Endodermal cell (in vitro differentiated cells): ENCODE data around the gene NAA10. TPM values are rescaled to one million over a fixed set of nuclear protein-coding genes. Genes with fewer than 3 reads are reported as not detected.
A peak's percentile ranks its signal among the peaks of the same experiment; 100 is the strongest.

Experiments
- DNase-seq: peaks from one replicate; pipeline ENCODE4 v3.0.0-alpha.2; 2017
- H3K27ac ChIP-seq: 2 replicates; pipeline ENCODE4 v1.5.1; 2013; ENCODE audit warnings: mild to moderate bottlenecking, low read depth, low read length, moderate library complexity
- H3K27me3 ChIP-seq: 2 replicates; pipeline ENCODE4 v1.6.1; 2013; ENCODE audit warnings: mild to moderate bottlenecking, low read length, moderate library complexity; ENCODE audit not compliant: insufficient read depth, control insufficient read depth, poor library complexity, severe bottlenecking
- H3K36me3 ChIP-seq: 2 replicates; pipeline ENCODE4 v1.7.0; 2013; ENCODE audit warnings: mild to moderate bottlenecking, low read length, moderate library complexity; ENCODE audit not compliant: control insufficient read depth, insufficient read depth
- H3K4me1 ChIP-seq: one replicate; pipeline ENCODE4 v1.7.0; 2013; ENCODE audit warnings: low read length; ENCODE audit not compliant: control insufficient read depth, insufficient read depth
- H3K4me3 ChIP-seq: 2 replicates; pipeline ENCODE4 v1.5.1; 2013; ENCODE audit warnings: mild to moderate bottlenecking, low read length, moderate library complexity
- H3K9ac ChIP-seq: 2 replicates; pipeline ENCODE4 v1.6.1; 2013; ENCODE audit warnings: mild to moderate bottlenecking, low read length, moderate library complexity; ENCODE audit not compliant: poor library complexity, severe bottlenecking; ENCODE audit errors: extremely low read depth
- H3K9me3 ChIP-seq: 2 replicates; pipeline ENCODE4 v1.6.1; 2013; ENCODE audit warnings: mild to moderate bottlenecking, low read length, moderate library complexity; ENCODE audit not compliant: control insufficient read depth
- H3K27ac Mint-ChIP-seq: 2 replicates; pipeline ENCODE4 v1.8.0; 2020; ENCODE audit warnings: mixed read lengths
- H3K27me3 Mint-ChIP-seq: 2 replicates; pipeline ENCODE4 v1.8.0; 2021; ENCODE audit warnings: mild to moderate bottlenecking, mixed read lengths; ENCODE audit not compliant: insufficient read depth
- H3K36me3 Mint-ChIP-seq: 2 replicates; pipeline ENCODE4 v1.8.0; 2020; ENCODE audit warnings: low read depth, mixed read lengths
- H3K4me1 Mint-ChIP-seq: 2 replicates; pipeline ENCODE4 v1.8.0; 2020; ENCODE audit warnings: mixed read lengths
- H3K4me3 Mint-ChIP-seq: 2 replicates; pipeline ENCODE4 v1.8.0; 2020; ENCODE audit warnings: mild to moderate bottlenecking, moderate library complexity, mixed read lengths
- H3K9me3 Mint-ChIP-seq: 2 replicates; pipeline ENCODE4 v1.8.0; 2020; ENCODE audit warnings: mild to moderate bottlenecking, mixed read lengths
- WGBS, 2 experiments: methylation state at CpG; one replicate each; pipeline versions ENCODE4 v1.1.5 to v1.1.7; 2013; ENCODE audit warnings: missing lambda C conversion rate in 2 of 2, mixed read lengths in 1 of 2; ENCODE audit not compliant: insufficient coverage in 1 of 2, insufficient read length in 1 of 2; 5-methylcytosine and 5-hydroxymethylcytosine counted together
- total RNA-seq, 2 donors: library from RNA; stranded (reverse); fragmentation: NEBNext Ultra II Directional in 1 of 2; extraction: Animal tissue kit (Norgen Biotek cat#: 25700) in 1 of 2; gene quantifications; 2 replicates in 1 of 2; 3 replicates in 1 of 2; pipeline ENCODE4 v1.2.1, GENCODE V29; 2021
- TF ChIP-seq, protein P1 (sequence below): fragments of 200-600 bp; sonication (generic); conservative IDR thresholded peaks from 2 replicates; pipeline ENCODE4 v1.5.0; 2021; ENCODE audit warnings: antibody characterized with exemption, mild to moderate bottlenecking

The NAA10 gene
- total RNA-seq, 2 donors from 2014 or later: 91.6 to 99.3 TPM

DNA sequence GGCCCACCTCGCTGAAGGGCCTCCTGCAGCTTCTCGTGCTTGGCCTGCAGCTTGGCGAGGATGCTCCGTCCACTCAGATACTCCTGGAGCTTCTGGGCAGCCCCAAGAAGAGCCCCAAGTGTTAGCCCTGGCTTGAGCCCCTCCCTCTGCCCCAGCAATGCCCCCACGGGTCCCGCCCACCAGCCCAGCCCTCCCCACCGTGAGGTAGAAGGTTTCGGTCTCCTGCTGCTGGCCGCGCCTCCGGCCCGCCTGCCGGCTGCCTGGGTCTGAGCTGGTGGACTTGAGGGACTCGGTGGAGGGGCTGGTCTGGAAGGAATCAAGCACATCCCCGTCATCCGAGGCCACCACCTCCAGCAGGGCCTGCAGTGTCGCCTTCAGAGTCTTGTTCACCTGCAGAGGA, 21.6 kb downstream of the NAA10 start:
- no peaks in the 10 kb centered on the region for H3K9me3 ChIP-seq
- Mint-ChIP-seq H3K4me3 (no peak overlapping the region), H3K36me3 (peaks cover 26% of the 10 kb centered on the region), H3K27me3 (no peaks in the 10 kb centered on the region), H3K9me3 (peaks cover 58% of the 10 kb centered on the region), H3K4me1 (no peaks in the 10 kb centered on the region), H3K27ac (no peak overlapping the region)
- no peaks in the 10 kb centered on the region for H3K27me3 ChIP-seq
- H3K4me3 ChIP-seq: no peak overlapping the region
- no peak overlapping the region for H3K9ac ChIP-seq
- H3K36me3 ChIP-seq: no peaks in the 10 kb centered on the region
- WGBS, 2 experiments: 87 to 96% methylated on average over 4 to 16 of the region's 17 CpGs
- H3K27ac ChIP-seq: no peak overlapping the region
- TF ChIP-seq, protein P1, sequence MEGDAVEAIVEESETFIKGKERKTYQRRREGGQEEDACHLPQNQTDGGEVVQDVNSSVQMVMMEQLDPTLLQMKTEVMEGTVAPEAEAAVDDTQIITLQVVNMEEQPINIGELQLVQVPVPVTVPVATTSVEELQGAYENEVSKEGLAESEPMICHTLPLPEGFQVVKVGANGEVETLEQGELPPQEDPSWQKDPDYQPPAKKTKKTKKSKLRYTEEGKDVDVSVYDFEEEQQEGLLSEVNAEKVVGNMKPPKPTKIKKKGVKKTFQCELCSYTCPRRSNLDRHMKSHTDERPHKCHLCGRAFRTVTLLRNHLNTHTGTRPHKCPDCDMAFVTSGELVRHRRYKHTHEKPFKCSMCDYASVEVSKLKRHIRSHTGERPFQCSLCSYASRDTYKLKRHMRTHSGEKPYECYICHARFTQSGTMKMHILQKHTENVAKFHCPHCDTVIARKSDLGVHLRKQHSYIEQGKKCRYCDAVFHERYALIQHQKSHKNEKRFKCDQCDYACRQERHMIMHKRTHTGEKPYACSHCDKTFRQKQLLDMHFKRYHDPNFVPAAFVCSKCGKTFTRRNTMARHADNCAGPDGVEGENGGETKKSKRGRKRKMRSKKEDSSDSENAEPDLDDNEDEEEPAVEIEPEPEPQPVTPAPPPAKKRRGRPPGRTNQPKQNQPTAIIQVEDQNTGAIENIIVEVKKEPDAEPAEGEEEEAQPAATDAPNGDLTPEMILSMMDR: no peak
- peak; percentile 44 for DNase-seq
- no peaks in the 10 kb centered on the region for H3K4me1 ChIP-seq

DNA sequence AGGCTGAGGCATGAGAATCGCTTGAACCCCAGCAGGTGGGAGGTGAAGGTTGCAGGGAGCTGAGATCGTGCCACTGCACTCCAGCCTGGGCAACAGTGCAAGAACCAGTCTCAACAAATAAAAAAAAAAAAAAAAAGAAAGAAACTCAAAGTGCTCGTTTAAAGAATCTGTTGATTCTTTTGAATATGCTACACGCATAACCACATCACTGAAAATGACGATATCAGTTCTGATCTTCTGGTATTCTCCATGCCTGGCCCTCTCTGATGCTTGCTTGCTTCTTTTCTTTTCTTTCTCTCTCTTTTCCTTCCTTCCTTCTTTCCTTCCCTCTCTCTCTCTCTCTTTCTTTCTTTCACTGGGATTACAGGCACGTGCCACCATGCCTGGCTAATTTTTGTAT, 23.0 kb downstream of the NAA10 start:
- TF ChIP-seq, protein P1: no peak
- Mint-ChIP-seq H3K4me1 (no peaks in the 10 kb centered on the region), H3K27ac (no peak overlapping the region), H3K36me3 (peaks cover 18% of the 10 kb centered on the region), H3K4me3 (no peak overlapping the region), H3K27me3 (no peaks in the 10 kb centered on the region), H3K9me3 (peaks cover 59% of the 10 kb centered on the region)
- H3K9me3 ChIP-seq: no peaks in the 10 kb centered on the region
- H3K36me3 ChIP-seq: no peaks in the 10 kb centered on the region
- 96 to 100% methylated on average over 3 to 5 of the region's 6 CpGs for WGBS, 2 experiments
- no peak overlapping the region for H3K27ac ChIP-seq
- no peaks in the 10 kb centered on the region for H3K4me1 ChIP-seq
- H3K27me3 ChIP-seq: no peaks in the 10 kb centered on the region
- H3K9ac ChIP-seq: no peak overlapping the region
- H3K4me3 ChIP-seq: no peak overlapping the region
- DNase-seq: no peak

DNA sequence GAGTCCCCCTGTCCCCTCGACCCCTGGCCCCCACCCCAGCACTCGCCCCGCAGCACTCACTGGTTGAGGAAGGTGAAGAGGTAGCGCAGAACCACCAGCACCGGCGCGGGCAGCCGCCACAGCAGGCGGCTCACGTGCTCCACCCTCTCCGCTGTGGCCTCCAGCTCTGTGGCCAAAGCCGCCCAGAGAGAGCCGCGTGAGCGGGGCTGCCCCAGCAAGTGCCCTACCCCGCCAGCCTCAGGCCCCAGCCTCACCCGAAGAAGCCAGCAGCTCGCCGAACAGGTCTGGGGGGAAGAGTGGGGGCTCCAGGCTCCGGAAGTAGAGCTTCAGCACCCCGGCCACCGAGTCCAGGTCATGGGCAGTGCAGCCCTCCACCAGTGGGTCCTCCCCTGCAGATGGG, 24.4 kb downstream of the NAA10 start:
- H3K27ac Mint-ChIP-seq: no peak overlapping the region
- Histone ChIP-seq H3K4me1 (no peaks in the 10 kb centered on the region), H3K9ac (no peak overlapping the region), H3K27ac (no peak overlapping the region), H3K36me3 (no peaks in the 10 kb centered on the region), H3K27me3 (no peaks in the 10 kb centered on the region), H3K9me3 (no peaks in the 10 kb centered on the region), H3K4me3 (no peak overlapping the region)
- no peaks in the 10 kb centered on the region for H3K4me1 Mint-ChIP-seq
- H3K9me3 Mint-ChIP-seq: peaks cover 58% of the 10 kb centered on the region
- H3K36me3 Mint-ChIP-seq: peaks cover 10% of the 10 kb centered on the region
- 96 to 98% methylated on average over 9 to 17 of the region's 22 CpGs for whole genome bisulfite sequencing, 2 experiments
- TF ChIP-seq, protein P1: no peak
- DNase-seq: peak; percentile 39
- H3K4me3 Mint-ChIP-seq: no peak overlapping the region
- H3K27me3 Mint-ChIP-seq: no peaks in the 10 kb centered on the region
